SK-N-SH (cell line): ENCODE data around the gene SEC14L6. TPM values are rescaled to one million over a fixed set of nuclear protein-coding genes. Genes with fewer than 3 reads are reported as not detected.

Experiments used
- CTCF ChIA-PET: fragments of 300-600, 350-600 bp; formaldehyde crosslinking; extraction: SDS; loops from one replicate; lab custom pipeline; 2021; lab: Yijun Ruan, JAX
- POLR2A ChIA-PET: fragments of 350-600 bp; sonication (Branson Sonifier 250); formaldehyde crosslinking; extraction: SDS; loops from one replicate; lab custom pipeline; 2020; ENCODE audit warnings: antibody characterized with exemption, inconsistent platforms; lab: Yijun Ruan, JAX
- DNase-seq: peaks from one replicate; pipeline ENCODE4 v3.0.0; 2012
- H2AFZ ChIP-seq: fragments of 200-600 bp; sonication (generic); 2 replicates; pipeline ENCODE4 v1.8.1; 2016; ENCODE audit warnings: antibody characterized with exemption, mild to moderate bottlenecking, low read depth
- H3F3A ChIP-seq: fragments of 200-600 bp; sonication (generic); replicated peaks from 2 replicates; pipeline ENCODE3; 2016; ENCODE audit warnings: antibody characterized with exemption, mild to moderate bottlenecking; ENCODE audit not compliant: insufficient read depth
- H3K27ac ChIP-seq, 2 experiments: fragments of 200-500 bp in 1 of 2; fragments of 200-600 bp in 1 of 2; sonication (Bioruptor generic) in 1 of 2; sonication (generic), shearing (Covaris generic) in 1 of 2; 2 replicates each; pipeline versions ENCODE4 v1.5.1 to v1.6.1; 2014 to 2016; ENCODE audit warnings: low read depth in 2 of 2, inconsistent platforms in 1 of 2, low read length in 1 of 2, mild to moderate bottlenecking in 1 of 2, mixed read lengths in 1 of 2
- H3K27me3 ChIP-seq: fragments of 200-600 bp; sonication (generic), shearing (Covaris generic); 2 replicates; pipeline ENCODE4 v1.6.1; 2016; ENCODE audit warnings: mixed run types; ENCODE audit not compliant: insufficient read depth
- H3K36me3 ChIP-seq, 2 experiments: fragments of 200-500 bp in 1 of 2; fragments of 200-600 bp in 1 of 2; sonication (Bioruptor generic) in 1 of 2; sonication (generic) in 1 of 2; replicated peaks in 1 of 2; 2 replicates each; pipeline versions ENCODE3 to v1.5.1; 2014 to 2016; ENCODE audit warnings: low read length in 1 of 2, mild to moderate bottlenecking in 1 of 2; ENCODE audit not compliant: insufficient read depth in 2 of 2, control insufficient read depth in 1 of 2
- H3K4me1 ChIP-seq, 2 experiments: fragments of 200-500 bp in 1 of 2; fragments of 200-600 bp in 1 of 2; sonication (Bioruptor generic) in 1 of 2; sonication (generic), shearing (Covaris generic) in 1 of 2; 2 replicates each; pipeline versions ENCODE4 v1.5.1 to v1.6.1; 2014 to 2016; ENCODE audit warnings: low read depth in 1 of 2, low read length in 1 of 2, mixed run types in 1 of 2; ENCODE audit not compliant: insufficient read depth in 2 of 2, control insufficient read depth in 1 of 2
- H3K4me2 ChIP-seq: fragments of 200-600 bp; sonication (generic), shearing (Covaris generic); 2 replicates; pipeline ENCODE4 v1.6.1; 2017; ENCODE audit warnings: mixed run types
- H3K4me3 ChIP-seq, 2 experiments: fragments of 200-500 bp in 1 of 2; fragments of 200-600 bp in 1 of 2; sonication (Bioruptor generic) in 1 of 2; sonication (generic), shearing (Covaris generic) in 1 of 2; 2 replicates each; pipeline versions ENCODE4 v1.5.1 to v1.8.1; 2014 to 2016; ENCODE audit warnings: low read depth in 2 of 2, inconsistent platforms in 1 of 2, low read length in 1 of 2, mild to moderate bottlenecking in 1 of 2, mixed read lengths in 1 of 2, moderate library complexity in 1 of 2
- H3K79me2 ChIP-seq: fragments of 200-600 bp; sonication (generic); 2 replicates; pipeline ENCODE4 v1.8.1; 2017; ENCODE audit warnings: mild to moderate bottlenecking; ENCODE audit not compliant: insufficient read depth
- H3K9ac ChIP-seq: fragments of 200-600 bp; sonication (generic); 2 replicates; pipeline ENCODE4 v1.6.1; 2017; ENCODE audit warnings: mixed run types
- H3K9me2 ChIP-seq: fragments of 200-600 bp; sonication (generic); 2 replicates; pipeline ENCODE4 v1.6.1; 2017; ENCODE audit warnings: mixed run types
- H3K9me3 ChIP-seq: fragments of 200-600 bp; sonication (generic); 2 replicates; pipeline ENCODE4 v1.6.1; 2017; ENCODE audit warnings: mixed run types, mild to moderate bottlenecking, moderate library complexity
- H4K20me1 ChIP-seq: fragments of 200-600 bp; sonication (generic); 2 replicates; pipeline ENCODE4 v1.6.1; 2017; ENCODE audit warnings: mild to moderate bottlenecking, mixed run types; ENCODE audit not compliant: insufficient read depth
- CHD2 ChIP-seq: fragments of 150-350 bp; IDR thresholded peaks from 2 replicates; pipeline ENCODE4 v1.6.1; 2018; ENCODE audit warnings: low read length; ENCODE audit not compliant: partially characterized antibody
- EP300 ChIP-seq, 2 experiments: IDR thresholded peaks; 2 replicates each; pipeline versions ENCODE4 v1.4.0 to v1.6.1; 2012; ENCODE audit warnings: borderline replicate concordance in 1 of 2, low read depth in 1 of 2, low read length in 1 of 2
- EZH2phosphoT487 ChIP-seq: fragments of 200-600 bp; sonication (generic); IDR thresholded peaks from 2 replicates; pipeline ENCODE4 v1.6.1; 2017; ENCODE audit warnings: low read depth, mixed run types, mild to moderate bottlenecking, antibody characterized with exemption, moderate library complexity, borderline replicate concordance
- FOSL2 ChIP-seq: IDR thresholded peaks from 2 replicates; pipeline ENCODE4 v1.4.0; 2012; ENCODE audit warnings: low read depth, mild to moderate bottlenecking, moderate library complexity, borderline replicate concordance
- GATA2 ChIP-seq: sonication (generic); formaldehyde crosslinking; IDR thresholded peaks from 2 replicates; pipeline ENCODE4 v1.5.0; 2020; ENCODE audit warnings: mild to moderate bottlenecking, missing genetic modification reagents
- MEF2A ChIP-seq: IDR thresholded peaks from 2 replicates; pipeline ENCODE4 v1.4.0; 2012; ENCODE audit warnings: low read depth, borderline replicate concordance
- NRF1 ChIP-seq: IDR thresholded peaks from 2 replicates; pipeline ENCODE4 v1.6.1; 2012; ENCODE audit warnings: low read depth, mild to moderate bottlenecking, low read length
- POLR2AphosphoS5 ChIP-seq: IDR thresholded peaks from 2 replicates; pipeline ENCODE4 v1.6.1; 2012; ENCODE audit warnings: low read depth, low read length
- RFX5 ChIP-seq: IDR thresholded peaks from 2 replicates; pipeline ENCODE4 v1.6.1; 2012; ENCODE audit warnings: mild to moderate bottlenecking, improper control_type of control experiment, low read length
- RXRA ChIP-seq: IDR thresholded peaks from 2 replicates; pipeline ENCODE4 v1.4.0; 2012; ENCODE audit warnings: low read depth, mild to moderate bottlenecking, borderline replicate concordance
- TCF12 ChIP-seq: IDR thresholded peaks from 2 replicates; pipeline ENCODE4 v1.4.0; 2012
- TEAD4 ChIP-seq: IDR thresholded peaks from 2 replicates; pipeline ENCODE4 v1.4.0; 2012; ENCODE audit warnings: mild to moderate bottlenecking, borderline replicate concordance; ENCODE audit not compliant: insufficient read depth
- YY1 ChIP-seq: IDR thresholded peaks from 2 replicates; pipeline ENCODE4 v1.4.0; 2012; ENCODE audit warnings: low read depth, mild to moderate bottlenecking
- WGBS: methylation state at CpG from one replicate; pipeline ENCODE4 v1.1.6; 2017; ENCODE audit warnings: low lambda C conversion rate; 5-methylcytosine and 5-hydroxymethylcytosine counted together
- polyA plus RNA-seq, 3 experiments: library from polyadenylated mRNA; depleted of rRNA; stranded (reverse); fragments of >200 nt; gene quantifications; 2 replicates each; pipeline ENCODE4 v1.2.3, GENCODE V29; 2012
- TF ChIP-seq, protein P1 (sequence below): IDR thresholded peaks from 2 replicates; pipeline ENCODE4 v1.4.0; 2012; ENCODE audit warnings: low read depth
- TF ChIP-seq, protein P2 (sequence below): fragments of 200-600 bp; sonication (generic); IDR thresholded peaks from 2 replicates; pipeline ENCODE4 v1.6.1; 2017; ENCODE audit warnings: antibody characterized with exemption, mild to moderate bottlenecking, moderate library complexity
- TF ChIP-seq, protein P3 (sequence below): IDR thresholded peaks from 2 replicates; pipeline ENCODE4 v1.4.0; 2012; ENCODE audit warnings: low read depth, borderline replicate concordance
- TF ChIP-seq, protein P4 (sequence below): IDR thresholded peaks from 2 replicates; pipeline ENCODE4 v1.4.0; 2012; ENCODE audit warnings: low read depth, borderline replicate concordance
- TF ChIP-seq, protein P5 (sequence below): IDR thresholded peaks from 2 replicates; pipeline ENCODE4 v1.6.1; 2012; ENCODE audit warnings: mild to moderate bottlenecking, low read depth, low read length, moderate library complexity
- TF ChIP-seq, protein P6 (sequence below): IDR thresholded peaks from 2 replicates; pipeline ENCODE4; 2012

SEC14L6 gene
- polyA plus RNA-seq, 1 of the 3 experiments (the other 2 are of a cell fraction): not detected

DNA sequence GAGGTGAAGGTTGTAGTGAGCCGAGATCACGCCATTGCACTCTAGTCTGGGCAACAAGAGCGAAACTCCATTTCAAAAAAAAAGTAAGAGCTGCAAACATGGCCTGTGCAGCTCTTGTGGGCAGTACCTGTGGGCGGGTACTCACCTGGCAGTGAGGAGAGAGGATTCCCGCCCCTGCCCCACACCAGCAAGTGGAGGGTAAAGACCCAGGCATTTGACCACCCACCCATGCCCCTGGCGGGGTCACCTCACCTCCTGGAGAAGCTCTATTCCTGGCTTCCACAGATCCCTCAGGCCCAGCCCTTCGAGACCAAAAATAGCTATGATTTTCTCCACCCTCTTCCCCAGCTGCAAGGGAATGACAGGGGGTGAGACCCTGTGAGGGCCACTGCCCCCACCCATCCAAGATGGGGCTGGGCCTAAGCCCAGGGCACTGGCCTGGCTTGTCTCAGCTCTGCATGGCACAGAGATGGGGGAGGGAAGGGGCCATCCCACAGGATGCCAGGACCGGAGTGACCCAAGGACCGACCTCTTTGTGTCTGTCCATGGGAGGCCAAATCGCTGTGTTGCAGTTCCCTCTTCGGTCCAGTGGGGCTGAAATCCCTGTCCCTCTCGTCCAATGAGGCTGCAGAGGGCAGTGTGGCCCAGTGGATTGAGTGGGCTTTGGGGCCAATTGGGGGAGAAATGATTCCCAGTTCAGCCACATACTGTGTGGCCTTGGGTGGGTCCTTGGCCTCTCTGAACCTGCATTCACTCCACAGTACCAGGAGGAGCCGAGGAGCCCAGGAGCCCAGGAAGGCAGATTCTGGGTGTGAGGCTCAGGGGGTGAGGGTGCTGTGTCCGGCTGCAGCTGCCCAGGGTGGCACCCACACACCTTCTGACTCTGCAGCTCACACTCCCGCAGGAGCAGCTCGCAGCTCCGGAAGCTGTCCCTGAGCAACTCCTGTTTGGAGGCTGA, 14.6 kb downstream of the SEC14L6 start:
- Histone ChIP-seq H3K4me1 (no peaks in the 10 kb centered on the region), H3K79me2 (no peaks in the 10 kb centered on the region), H3K4me2 (no peak overlapping the region), H3K9ac (no peak overlapping the region), H3K9me2 (no peaks in the 10 kb centered on the region), H3K36me3 (no peaks in the 10 kb centered on the region), H3K27me3 (no peaks in the 10 kb centered on the region), H3K4me3 (no peak overlapping the region), H2AFZ (no peak overlapping the region), H4K20me1 (no peaks in the 10 kb centered on the region), H3K9me3 (no peaks in the 10 kb centered on the region), H3F3A (no peaks in the 10 kb centered on the region), H3K27ac (no peak overlapping the region)
- ChIA-PET POLR2A (no interaction called here), CTCF (no interaction called here)
- TF ChIP-seq TEAD4 (no peak), YY1 (no peak), RXRA (no peak), POLR2AphosphoS5 (no peak), EP300 (IDR thresholded peaks at IDR 0.05; ENCODE audit: borderline replicate concordance in 1 of 2, low read depth in 1 of 2, low read length in 1 of 2) (no peak), GATA2 (CRISPR knock-in tag) (no peak), MEF2A (no peak), RFX5 (no peak), CHD2 (no peak), TCF12 (no peak), NRF1 (no peak), EZH2phosphoT487 (no peak), FOSL2 (no peak)
- TF ChIP-seq, protein P1, sequence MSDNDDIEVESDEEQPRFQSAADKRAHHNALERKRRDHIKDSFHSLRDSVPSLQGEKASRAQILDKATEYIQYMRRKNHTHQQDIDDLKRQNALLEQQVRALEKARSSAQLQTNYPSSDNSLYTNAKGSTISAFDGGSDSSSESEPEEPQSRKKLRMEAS: no peak
- TF ChIP-seq, protein P2, sequence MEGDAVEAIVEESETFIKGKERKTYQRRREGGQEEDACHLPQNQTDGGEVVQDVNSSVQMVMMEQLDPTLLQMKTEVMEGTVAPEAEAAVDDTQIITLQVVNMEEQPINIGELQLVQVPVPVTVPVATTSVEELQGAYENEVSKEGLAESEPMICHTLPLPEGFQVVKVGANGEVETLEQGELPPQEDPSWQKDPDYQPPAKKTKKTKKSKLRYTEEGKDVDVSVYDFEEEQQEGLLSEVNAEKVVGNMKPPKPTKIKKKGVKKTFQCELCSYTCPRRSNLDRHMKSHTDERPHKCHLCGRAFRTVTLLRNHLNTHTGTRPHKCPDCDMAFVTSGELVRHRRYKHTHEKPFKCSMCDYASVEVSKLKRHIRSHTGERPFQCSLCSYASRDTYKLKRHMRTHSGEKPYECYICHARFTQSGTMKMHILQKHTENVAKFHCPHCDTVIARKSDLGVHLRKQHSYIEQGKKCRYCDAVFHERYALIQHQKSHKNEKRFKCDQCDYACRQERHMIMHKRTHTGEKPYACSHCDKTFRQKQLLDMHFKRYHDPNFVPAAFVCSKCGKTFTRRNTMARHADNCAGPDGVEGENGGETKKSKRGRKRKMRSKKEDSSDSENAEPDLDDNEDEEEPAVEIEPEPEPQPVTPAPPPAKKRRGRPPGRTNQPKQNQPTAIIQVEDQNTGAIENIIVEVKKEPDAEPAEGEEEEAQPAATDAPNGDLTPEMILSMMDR: no peak
- TF ChIP-seq, protein P3, sequence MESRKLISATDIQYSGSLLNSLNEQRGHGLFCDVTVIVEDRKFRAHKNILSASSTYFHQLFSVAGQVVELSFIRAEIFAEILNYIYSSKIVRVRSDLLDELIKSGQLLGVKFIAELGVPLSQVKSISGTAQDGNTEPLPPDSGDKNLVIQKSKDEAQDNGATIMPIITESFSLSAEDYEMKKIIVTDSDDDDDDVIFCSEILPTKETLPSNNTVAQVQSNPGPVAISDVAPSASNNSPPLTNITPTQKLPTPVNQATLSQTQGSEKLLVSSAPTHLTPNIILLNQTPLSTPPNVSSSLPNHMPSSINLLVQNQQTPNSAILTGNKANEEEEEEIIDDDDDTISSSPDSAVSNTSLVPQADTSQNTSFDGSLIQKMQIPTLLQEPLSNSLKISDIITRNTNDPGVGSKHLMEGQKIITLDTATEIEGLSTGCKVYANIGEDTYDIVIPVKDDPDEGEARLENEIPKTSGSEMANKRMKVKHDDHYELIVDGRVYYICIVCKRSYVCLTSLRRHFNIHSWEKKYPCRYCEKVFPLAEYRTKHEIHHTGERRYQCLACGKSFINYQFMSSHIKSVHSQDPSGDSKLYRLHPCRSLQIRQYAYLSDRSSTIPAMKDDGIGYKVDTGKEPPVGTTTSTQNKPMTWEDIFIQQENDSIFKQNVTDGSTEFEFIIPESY: no peak
- TF ChIP-seq, protein P4, sequence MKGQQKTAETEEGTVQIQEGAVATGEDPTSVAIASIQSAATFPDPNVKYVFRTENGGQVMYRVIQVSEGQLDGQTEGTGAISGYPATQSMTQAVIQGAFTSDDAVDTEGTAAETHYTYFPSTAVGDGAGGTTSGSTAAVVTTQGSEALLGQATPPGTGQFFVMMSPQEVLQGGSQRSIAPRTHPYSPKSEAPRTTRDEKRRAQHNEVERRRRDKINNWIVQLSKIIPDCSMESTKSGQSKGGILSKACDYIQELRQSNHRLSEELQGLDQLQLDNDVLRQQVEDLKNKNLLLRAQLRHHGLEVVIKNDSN: no peak
- TF ChIP-seq, protein P5, sequence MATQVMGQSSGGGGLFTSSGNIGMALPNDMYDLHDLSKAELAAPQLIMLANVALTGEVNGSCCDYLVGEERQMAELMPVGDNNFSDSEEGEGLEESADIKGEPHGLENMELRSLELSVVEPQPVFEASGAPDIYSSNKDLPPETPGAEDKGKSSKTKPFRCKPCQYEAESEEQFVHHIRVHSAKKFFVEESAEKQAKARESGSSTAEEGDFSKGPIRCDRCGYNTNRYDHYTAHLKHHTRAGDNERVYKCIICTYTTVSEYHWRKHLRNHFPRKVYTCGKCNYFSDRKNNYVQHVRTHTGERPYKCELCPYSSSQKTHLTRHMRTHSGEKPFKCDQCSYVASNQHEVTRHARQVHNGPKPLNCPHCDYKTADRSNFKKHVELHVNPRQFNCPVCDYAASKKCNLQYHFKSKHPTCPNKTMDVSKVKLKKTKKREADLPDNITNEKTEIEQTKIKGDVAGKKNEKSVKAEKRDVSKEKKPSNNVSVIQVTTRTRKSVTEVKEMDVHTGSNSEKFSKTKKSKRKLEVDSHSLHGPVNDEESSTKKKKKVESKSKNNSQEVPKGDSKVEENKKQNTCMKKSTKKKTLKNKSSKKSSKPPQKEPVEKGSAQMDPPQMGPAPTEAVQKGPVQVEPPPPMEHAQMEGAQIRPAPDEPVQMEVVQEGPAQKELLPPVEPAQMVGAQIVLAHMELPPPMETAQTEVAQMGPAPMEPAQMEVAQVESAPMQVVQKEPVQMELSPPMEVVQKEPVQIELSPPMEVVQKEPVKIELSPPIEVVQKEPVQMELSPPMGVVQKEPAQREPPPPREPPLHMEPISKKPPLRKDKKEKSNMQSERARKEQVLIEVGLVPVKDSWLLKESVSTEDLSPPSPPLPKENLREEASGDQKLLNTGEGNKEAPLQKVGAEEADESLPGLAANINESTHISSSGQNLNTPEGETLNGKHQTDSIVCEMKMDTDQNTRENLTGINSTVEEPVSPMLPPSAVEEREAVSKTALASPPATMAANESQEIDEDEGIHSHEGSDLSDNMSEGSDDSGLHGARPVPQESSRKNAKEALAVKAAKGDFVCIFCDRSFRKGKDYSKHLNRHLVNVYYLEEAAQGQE: no peak
- TF ChIP-seq, protein P6, sequence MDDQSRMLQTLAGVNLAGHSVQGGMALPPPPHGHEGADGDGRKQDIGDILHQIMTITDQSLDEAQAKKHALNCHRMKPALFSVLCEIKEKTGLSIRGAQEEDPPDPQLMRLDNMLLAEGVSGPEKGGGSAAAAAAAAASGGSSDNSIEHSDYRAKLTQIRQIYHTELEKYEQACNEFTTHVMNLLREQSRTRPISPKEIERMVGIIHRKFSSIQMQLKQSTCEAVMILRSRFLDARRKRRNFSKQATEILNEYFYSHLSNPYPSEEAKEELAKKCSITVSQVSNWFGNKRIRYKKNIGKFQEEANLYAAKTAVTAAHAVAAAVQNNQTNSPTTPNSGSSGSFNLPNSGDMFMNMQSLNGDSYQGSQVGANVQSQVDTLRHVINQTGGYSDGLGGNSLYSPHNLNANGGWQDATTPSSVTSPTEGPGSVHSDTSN: no peak
- no peak for DNase-seq
- 87% methylated on average over 13 of the region's 17 CpGs for WGBS
